ENCODE data around the gene PDHX. TPM values are rescaled to one million over a fixed set of nuclear protein-coding genes. Genes with fewer than 3 reads are reported as not detected.
A peak's percentile ranks its signal among the peaks of the same experiment; 100 is the strongest.

Gene PDHX
- total and polyA plus RNA-seq, 10 of the 15 experiments (the other 5 are each of a cell fraction or from before 2014, with no cell fraction given): 14.5 to 41.9 (median 28.0) TPM

- TF ChIP-seq, protein P1, sequence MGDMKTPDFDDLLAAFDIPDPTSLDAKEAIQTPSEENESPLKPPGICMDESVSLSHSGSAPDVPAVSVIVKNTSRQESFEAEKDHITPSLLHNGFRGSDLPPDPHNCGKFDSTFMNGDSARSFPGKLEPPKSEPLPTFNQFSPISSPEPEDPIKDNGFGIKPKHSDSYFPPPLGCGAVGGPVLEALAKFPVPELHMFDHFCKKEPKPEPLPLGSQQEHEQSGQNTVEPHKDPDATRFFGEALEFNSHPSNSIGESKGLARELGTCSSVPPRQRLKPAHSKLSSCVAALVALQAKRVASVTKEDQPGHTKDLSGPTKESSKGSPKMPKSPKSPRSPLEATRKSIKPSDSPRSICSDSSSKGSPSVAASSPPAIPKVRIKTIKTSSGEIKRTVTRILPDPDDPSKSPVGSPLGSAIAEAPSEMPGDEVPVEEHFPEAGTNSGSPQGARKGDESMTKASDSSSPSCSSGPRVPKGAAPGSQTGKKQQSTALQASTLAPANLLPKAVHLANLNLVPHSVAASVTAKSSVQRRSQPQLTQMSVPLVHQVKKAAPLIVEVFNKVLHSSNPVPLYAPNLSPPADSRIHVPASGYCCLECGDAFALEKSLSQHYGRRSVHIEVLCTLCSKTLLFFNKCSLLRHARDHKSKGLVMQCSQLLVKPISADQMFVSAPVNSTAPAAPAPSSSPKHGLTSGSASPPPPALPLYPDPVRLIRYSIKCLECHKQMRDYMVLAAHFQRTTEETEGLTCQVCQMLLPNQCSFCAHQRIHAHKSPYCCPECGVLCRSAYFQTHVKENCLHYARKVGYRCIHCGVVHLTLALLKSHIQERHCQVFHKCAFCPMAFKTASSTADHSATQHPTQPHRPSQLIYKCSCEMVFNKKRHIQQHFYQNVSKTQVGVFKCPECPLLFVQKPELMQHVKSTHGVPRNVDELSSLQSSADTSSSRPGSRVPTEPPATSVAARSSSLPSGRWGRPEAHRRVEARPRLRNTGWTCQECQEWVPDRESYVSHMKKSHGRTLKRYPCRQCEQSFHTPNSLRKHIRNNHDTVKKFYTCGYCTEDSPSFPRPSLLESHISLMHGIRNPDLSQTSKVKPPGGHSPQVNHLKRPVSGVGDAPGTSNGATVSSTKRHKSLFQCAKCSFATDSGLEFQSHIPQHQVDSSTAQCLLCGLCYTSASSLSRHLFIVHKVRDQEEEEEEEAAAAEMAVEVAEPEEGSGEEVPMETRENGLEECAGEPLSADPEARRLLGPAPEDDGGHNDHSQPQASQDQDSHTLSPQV (IDR thresholded peaks at IDR 0.05): no peak
- TF ChIP-seq HCFC1 (IDR thresholded peaks at IDR 0.05; ENCODE audit: low read length) (no peak), EZH2 (IDR thresholded peaks at IDR 0.05; ENCODE audit: borderline replicate concordance, control insufficient read depth, low read depth, low read length) (no peak), RBBP5 (conservative IDR thresholded peaks at IDR 0.05) (no peak), BCLAF1 (IDR thresholded peaks at IDR 0.05) (no peak), MEF2A (IDR thresholded peaks at IDR 0.05; ENCODE audit: insufficient read depth, low read depth, low read length) (peak; percentile 44; the same call in 1 of the 2 replicates), FOS (IDR thresholded peaks at IDR 0.05; ENCODE audit: borderline replicate concordance, extremely low read depth, insufficient read length) (no peak), GABPA (IDR thresholded peaks at IDR 0.05; ENCODE audit: low read depth) (peak; percentile 67), FOXK2 (IDR thresholded peaks at IDR 0.05) (no peak), SRF (IDR thresholded peaks at IDR 0.05; ENCODE audit: low read depth in 2 of 2, low read length in 2 of 2) (no peak), BHLHE40 (IDR thresholded peaks at IDR 0.05; ENCODE audit: borderline replicate concordance in 1 of 2, low read depth in 2 of 2, low read length in 1 of 2) (peak; percentile 50 to 56; a peak in 1 of 4 replicates), EGR1 (IDR thresholded peaks at IDR 0.05; ENCODE audit: borderline replicate concordance in 1 of 2, low read depth in 2 of 2, low read length in 2 of 2) (no peak)
- TF ChIP-seq, protein P2, sequence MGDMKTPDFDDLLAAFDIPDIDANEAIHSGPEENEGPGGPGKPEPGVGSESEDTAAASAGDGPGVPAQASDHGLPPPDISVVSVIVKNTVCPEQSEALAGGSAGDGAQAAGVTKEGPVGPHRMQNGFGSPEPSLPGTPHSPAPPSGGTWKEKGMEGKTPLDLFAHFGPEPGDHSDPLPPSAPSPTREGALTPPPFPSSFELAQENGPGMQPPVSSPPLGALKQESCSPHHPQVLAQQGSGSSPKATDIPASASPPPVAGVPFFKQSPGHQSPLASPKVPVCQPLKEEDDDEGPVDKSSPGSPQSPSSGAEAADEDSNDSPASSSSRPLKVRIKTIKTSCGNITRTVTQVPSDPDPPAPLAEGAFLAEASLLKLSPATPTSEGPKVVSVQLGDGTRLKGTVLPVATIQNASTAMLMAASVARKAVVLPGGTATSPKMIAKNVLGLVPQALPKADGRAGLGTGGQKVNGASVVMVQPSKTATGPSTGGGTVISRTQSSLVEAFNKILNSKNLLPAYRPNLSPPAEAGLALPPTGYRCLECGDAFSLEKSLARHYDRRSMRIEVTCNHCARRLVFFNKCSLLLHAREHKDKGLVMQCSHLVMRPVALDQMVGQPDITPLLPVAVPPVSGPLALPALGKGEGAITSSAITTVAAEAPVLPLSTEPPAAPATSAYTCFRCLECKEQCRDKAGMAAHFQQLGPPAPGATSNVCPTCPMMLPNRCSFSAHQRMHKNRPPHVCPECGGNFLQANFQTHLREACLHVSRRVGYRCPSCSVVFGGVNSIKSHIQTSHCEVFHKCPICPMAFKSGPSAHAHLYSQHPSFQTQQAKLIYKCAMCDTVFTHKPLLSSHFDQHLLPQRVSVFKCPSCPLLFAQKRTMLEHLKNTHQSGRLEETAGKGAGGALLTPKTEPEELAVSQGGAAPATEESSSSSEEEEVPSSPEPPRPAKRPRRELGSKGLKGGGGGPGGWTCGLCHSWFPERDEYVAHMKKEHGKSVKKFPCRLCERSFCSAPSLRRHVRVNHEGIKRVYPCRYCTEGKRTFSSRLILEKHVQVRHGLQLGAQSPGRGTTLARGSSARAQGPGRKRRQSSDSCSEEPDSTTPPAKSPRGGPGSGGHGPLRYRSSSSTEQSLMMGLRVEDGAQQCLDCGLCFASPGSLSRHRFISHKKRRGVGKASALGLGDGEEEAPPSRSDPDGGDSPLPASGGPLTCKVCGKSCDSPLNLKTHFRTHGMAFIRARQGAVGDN (IDR thresholded peaks at IDR 0.05): no peak
- TF ChIP-seq, protein P3, sequence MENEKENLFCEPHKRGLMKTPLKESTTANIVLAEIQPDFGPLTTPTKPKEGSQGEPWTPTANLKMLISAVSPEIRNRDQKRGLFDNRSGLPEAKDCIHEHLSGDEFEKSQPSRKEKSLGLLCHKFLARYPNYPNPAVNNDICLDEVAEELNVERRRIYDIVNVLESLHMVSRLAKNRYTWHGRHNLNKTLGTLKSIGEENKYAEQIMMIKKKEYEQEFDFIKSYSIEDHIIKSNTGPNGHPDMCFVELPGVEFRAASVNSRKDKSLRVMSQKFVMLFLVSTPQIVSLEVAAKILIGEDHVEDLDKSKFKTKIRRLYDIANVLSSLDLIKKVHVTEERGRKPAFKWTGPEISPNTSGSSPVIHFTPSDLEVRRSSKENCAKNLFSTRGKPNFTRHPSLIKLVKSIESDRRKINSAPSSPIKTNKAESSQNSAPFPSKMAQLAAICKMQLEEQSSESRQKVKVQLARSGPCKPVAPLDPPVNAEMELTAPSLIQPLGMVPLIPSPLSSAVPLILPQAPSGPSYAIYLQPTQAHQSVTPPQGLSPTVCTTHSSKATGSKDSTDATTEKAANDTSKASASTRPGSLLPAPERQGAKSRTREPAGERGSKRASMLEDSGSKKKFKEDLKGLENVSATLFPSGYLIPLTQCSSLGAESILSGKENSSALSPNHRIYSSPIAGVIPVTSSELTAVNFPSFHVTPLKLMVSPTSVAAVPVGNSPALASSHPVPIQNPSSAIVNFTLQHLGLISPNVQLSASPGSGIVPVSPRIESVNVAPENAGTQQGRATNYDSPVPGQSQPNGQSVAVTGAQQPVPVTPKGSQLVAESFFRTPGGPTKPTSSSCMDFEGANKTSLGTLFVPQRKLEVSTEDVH (IDR thresholded peaks at IDR 0.05; ENCODE audit: low read depth, partially characterized antibody): no peak
Measured at GRCh38 chr11:35012467-35013191, 96.2 kb downstream of the PDHX start (continued).

Data from GM12878 (cell line).